Prostate gland (tissue), 2 donors: Measurements from ENCODE around the gene NPVF. TPM values are rescaled to one million over a fixed set of nuclear protein-coding genes. Genes with fewer than 3 reads are reported as not detected.

Source experiments
- DNase-seq: peaks from one replicate; pipeline ENCODE4 v3.0.0-alpha.2; 2019; ENCODE audit warnings: low spot score
- H3K27ac ChIP-seq, 2 donors: fragments of 200-600 bp; sonication (generic); 2 replicates each; pipeline ENCODE4 v1.5.1; 2017 to 2019
- H3K27me3 ChIP-seq: fragments of 200-600 bp; sonication (generic); replicated peaks from 2 replicates; pipeline ENCODE4 v1.5.1; 2019; ENCODE audit not compliant: insufficient read depth
- H3K36me3 ChIP-seq, 2 donors: fragments of 200-600 bp; sonication (generic); 1 replicate in 1 of 2; 2 replicates in 1 of 2; pipeline versions ENCODE4 v1.5.1 to v1.8.1; 2017 to 2019
- H3K4me1 ChIP-seq: fragments of 200-600 bp; sonication (generic); replicated peaks from 2 replicates; pipeline ENCODE4 v1.5.1; 2019
- H3K4me3 ChIP-seq, 2 donors: fragments of 200-600 bp; sonication (generic); 2 replicates each; pipeline ENCODE4 v1.5.1; 2017 to 2019
- H3K9me3 ChIP-seq: fragments of 200-600 bp; sonication (generic); 2 replicates; pipeline ENCODE4 v1.5.1; 2017
- CTCF ChIP-seq, 4 experiments: fragments of 200-600 bp in 2 of 4; fragments of 450-650 bp in 2 of 4; sonication (generic) in 2 of 4; IDR thresholded peaks; 1 replicate in 3 of 4; 2 replicates in 1 of 4; pipeline ENCODE4 v1.5.1; 2016 to 2019; ENCODE audit warnings: antibody characterized with exemption in 4 of 4, mild to moderate bottlenecking in 2 of 4, moderate library complexity in 2 of 4
- POLR2A ChIP-seq: fragments of 450-650 bp; IDR thresholded peaks from one replicate; pipeline ENCODE4 v1.6.1; 2016; ENCODE audit warnings: antibody characterized with exemption, mild to moderate bottlenecking
- POLR2AphosphoS5 ChIP-seq: sonication (generic); formaldehyde crosslinking; IDR thresholded peaks from one replicate; pipeline ENCODE4 v1.6.1; 2017; ENCODE audit warnings: antibody characterized with exemption
- WGBS: methylation state at CpG from one replicate; pipeline ENCODE4 v1.1.5; 2018; 5-methylcytosine and 5-hydroxymethylcytosine counted together
- intact Hi-C: fragments of 100-400 bp; cut with DNase I; formaldehyde crosslinking; loops from one replicate; pipeline ENCODE4 v1.14.2; 2022
- total RNA-seq, 2 donors: library from RNA; depleted of rRNA; stranded (reverse); fragments of >200 nt; gene quantifications; one replicate each; pipeline ENCODE4 v1.1.0, GENCODE V29; 2016

The NPVF gene
- total RNA-seq, 2 donors from 2014 or later, result not detected

- Histone ChIP-seq H3K27me3 (no peaks in the 10 kb centered on the region), H3K36me3 (no peaks in the 10 kb centered on the region), H3K9me3 (no peaks in the 10 kb centered on the region), H3K4me1 (peaks cover 7% of the 10 kb centered on the region), H3K27ac (no peak overlapping the region), H3K4me3 (no peak overlapping the region)
- intact Hi-C loops, result no loop called here
- DNase-seq, result no peak
- no peak for TF ChIP-seq POLR2A
- no peak for TF ChIP-seq CTCF (IDR thresholded peaks at IDR 0.05)
- no peak for TF ChIP-seq POLR2AphosphoS5
- 94% methylated on average over 1 of the region's 1 CpG for WGBS
Measured at GRCh38 chr7:25253714-25254113, 25.4 kb upstream of the NPVF start.

- Histone ChIP-seq H3K9me3 (no peaks in the 10 kb centered on the region), H3K27ac (peak overlapping the region in 1 of 2 donors; percentile 63), H3K4me1 (peaks cover 7% of the 10 kb centered on the region), H3K27me3 (no peaks in the 10 kb centered on the region), H3K36me3 (no peaks in the 10 kb centered on the region), H3K4me3 (no peak overlapping the region)
- 50% methylated on average over 3 of the region's 3 CpGs for WGBS
- no peak for DNase-seq
- intact Hi-C loops, result no loop called here
- TF ChIP-seq POLR2AphosphoS5, result peak; percentile 47
- TF ChIP-seq CTCF (IDR thresholded peaks at IDR 0.05), result no peak
- no peak for TF ChIP-seq POLR2A
Measured at GRCh38 chr7:25250386-25250785, 22.1 kb upstream of the NPVF start.

GRCh38 chr7:25249772-25250171 is 21.5 kb upstream of the NPVF start:
- Histone ChIP-seq H3K4me3 (no peak overlapping the region), H3K27me3 (no peaks in the 10 kb centered on the region), H3K36me3 (no peaks in the 10 kb centered on the region), H3K9me3 (no peaks in the 10 kb centered on the region), H3K4me1 (peaks cover 7% of the 10 kb centered on the region), H3K27ac (peak overlapping the region in 1 of 2 donors; percentile 63)
- DNase-seq, result peak; percentile 43
- intact Hi-C loops, result no loop called here
- TF ChIP-seq POLR2A (no peak), POLR2AphosphoS5 (peak; percentile 74), CTCF (IDR thresholded peaks at IDR 0.05) (no peak)
- 67% methylated on average over 3 of the region's 3 CpGs for WGBS

- Histone ChIP-seq H3K4me1 (peaks cover 7% of the 10 kb centered on the region), H3K27me3 (no peaks in the 10 kb centered on the region), H3K27ac (no peak overlapping the region), H3K36me3 (no peaks in the 10 kb centered on the region), H3K9me3 (no peaks in the 10 kb centered on the region), H3K4me3 (no peak overlapping the region)
- intact Hi-C loops, result no loop called here
- no peak for TF ChIP-seq POLR2A
- WGBS, result 90% methylated on average over 1 of the region's 1 CpG
- DNase-seq, result no peak
Measured at GRCh38 chr7:25246306-25246705, 18.0 kb upstream of the NPVF start.

- Histone ChIP-seq H3K4me3 (no peak overlapping the region), H3K36me3 (no peaks in the 10 kb centered on the region), H3K27me3 (no peaks in the 10 kb centered on the region), H3K4me1 (no peaks in the 10 kb centered on the region), H3K9me3 (no peaks in the 10 kb centered on the region), H3K27ac (no peak overlapping the region)
- WGBS, result 44% methylated on average over 3 of the region's 3 CpGs
- TF ChIP-seq CTCF (IDR thresholded peaks at IDR 0.05) (no peak), POLR2A (no peak), POLR2AphosphoS5 (no peak)
- no peak for DNase-seq
- intact Hi-C loops, result no loop called here
Measured at GRCh38 chr7:25244254-25245033, 16.2 kb upstream of the NPVF start.
